Measurements from ENCODE around the gene VPS4A. TPM values are rescaled to one million over a fixed set of nuclear protein-coding genes. Genes with fewer than 3 reads are reported as not detected.

The VPS4A gene
- total RNA-seq, 2 experiments from 2014 or later, result 31.4 to 33.7 TPM

DNA sequence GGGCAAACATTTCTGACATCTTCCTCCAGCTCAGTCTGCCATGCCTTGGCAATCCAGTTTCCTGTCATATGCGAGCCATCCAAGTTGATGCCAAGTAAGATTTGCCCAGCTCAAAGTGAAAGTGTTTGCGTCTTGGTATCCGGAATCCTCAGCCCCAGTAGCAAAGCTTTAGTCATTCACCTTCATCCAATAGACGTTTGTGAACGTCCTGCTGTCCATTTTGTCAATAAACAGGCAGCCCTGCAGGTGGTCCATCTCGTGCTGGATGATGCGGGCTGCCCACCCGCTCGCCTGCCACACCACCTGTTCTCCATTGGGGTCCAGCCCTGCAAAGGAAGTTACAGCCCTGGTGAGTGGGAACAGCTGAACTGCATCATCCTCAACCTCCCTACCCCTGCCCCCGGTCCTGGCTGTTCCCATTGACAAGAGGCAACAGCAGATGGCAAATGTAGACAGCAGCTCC lies 17.7 kb downstream of the VPS4A start:
- H3K36me3 Mint-ChIP-seq (ENCODE audit: low read depth), result peaks cover 64% of the 10 kb centered on the region
- no peak for DNase-seq

DNA sequence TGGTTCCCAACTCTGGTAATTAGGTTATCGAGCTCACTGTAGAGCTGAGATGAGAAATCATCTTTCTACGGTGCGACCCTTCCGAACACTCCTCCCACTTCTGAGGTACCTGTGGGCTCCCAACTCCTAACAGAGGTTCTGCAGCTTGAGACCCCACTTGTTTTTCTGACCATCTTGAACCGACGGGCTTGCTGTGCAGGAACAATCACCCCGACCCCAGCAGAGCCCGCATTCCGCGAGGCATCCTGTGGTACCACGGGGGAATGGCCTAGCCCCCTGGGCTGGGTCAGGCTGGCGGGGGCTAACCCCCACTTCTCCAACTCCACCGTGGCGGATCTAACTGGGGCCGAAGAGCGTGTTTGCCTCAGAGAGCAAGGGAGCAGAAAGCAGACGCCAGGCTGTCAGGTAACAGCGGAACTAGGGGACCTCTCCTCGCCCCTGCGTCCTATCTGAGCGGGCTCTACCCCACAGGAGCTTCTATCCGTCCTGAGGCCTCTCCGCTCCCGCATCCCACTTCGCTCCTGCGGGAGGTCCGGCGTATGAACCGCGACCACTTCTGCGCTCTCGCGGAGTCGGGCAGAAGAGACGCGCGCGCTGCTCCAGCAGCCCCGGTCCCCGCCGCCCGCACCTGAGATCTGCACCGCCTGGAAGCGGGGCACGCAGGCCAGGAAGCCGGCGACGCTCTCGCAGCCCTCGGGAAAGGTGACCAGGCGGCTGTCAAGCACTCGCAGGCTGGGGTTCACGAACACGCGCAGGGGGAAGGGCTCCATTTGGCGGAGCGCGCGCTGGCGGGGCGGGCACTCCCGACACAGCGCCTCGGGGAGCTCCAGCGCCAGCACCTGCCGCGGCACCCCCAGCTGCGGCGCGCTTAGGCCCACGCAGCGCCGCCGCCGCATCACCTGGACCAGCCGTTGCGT lies 18.5 kb downstream of the VPS4A start:
- ATAC-seq, result peak; percentile 57
- Mint-ChIP-seq H3K4me3 (peak overlapping the region; percentile 82), H3K36me3 (ENCODE audit: low read depth) (peaks cover 66% of the 10 kb centered on the region), H3K9me3 (ENCODE audit: insufficient read depth) (no peaks in the 10 kb centered on the region), H3K27me3 (ENCODE audit: low read depth) (no peaks in the 10 kb centered on the region), H3K27ac (peak overlapping the region; percentile 68), H3K4me1 (ENCODE audit: low read depth) (peaks cover 38% of the 10 kb centered on the region)
- DNase-seq, result peak; percentile 62
- ChIA-PET CTCF (interaction anchor here (1.3 to 3.3 kb wide), 7 partner anchors 11 to 180 kb away, joined by 3 to 11 read pairs (median 5); partner anchors contain the start of gene VPS4A), POLR2A (interaction anchor here (0.6 to 2.4 kb wide), 6 partner anchors 9 to 17 kb away, joined by 3 to 8 read pairs (median 3); partner anchors contain the start of genes COG8 and NIP7)

More for the DNA sequence above, 17.7 kb downstream of the VPS4A start:
- H3K4me1 Mint-ChIP-seq (ENCODE audit: low read depth), result peaks cover 38% of the 10 kb centered on the region
- peak overlapping the region; percentile 82 for H3K4me3 Mint-ChIP-seq
- H3K27me3 Mint-ChIP-seq (ENCODE audit: low read depth), result no peaks in the 10 kb centered on the region
- ATAC-seq, result no peak
- no peaks in the 10 kb centered on the region for H3K9me3 Mint-ChIP-seq (ENCODE audit: insufficient read depth)
- CTCF ChIA-PET, result interaction anchor here (0.6 to 3.3 kb wide), 6 partner anchors 11 to 179 kb away, joined by 3 to 11 read pairs (median 4); partner anchors contain the start of gene VPS4A
- peak overlapping the region; percentile 60 for H3K27ac Mint-ChIP-seq
- POLR2A ChIA-PET, result interaction anchor here (0.5 to 2.4 kb wide), 4 partner anchors 10 to 160 kb away, joined by 3 to 8 read pairs (median 4); partner anchors contain the start of genes COG8 and NIP7

DNA sequence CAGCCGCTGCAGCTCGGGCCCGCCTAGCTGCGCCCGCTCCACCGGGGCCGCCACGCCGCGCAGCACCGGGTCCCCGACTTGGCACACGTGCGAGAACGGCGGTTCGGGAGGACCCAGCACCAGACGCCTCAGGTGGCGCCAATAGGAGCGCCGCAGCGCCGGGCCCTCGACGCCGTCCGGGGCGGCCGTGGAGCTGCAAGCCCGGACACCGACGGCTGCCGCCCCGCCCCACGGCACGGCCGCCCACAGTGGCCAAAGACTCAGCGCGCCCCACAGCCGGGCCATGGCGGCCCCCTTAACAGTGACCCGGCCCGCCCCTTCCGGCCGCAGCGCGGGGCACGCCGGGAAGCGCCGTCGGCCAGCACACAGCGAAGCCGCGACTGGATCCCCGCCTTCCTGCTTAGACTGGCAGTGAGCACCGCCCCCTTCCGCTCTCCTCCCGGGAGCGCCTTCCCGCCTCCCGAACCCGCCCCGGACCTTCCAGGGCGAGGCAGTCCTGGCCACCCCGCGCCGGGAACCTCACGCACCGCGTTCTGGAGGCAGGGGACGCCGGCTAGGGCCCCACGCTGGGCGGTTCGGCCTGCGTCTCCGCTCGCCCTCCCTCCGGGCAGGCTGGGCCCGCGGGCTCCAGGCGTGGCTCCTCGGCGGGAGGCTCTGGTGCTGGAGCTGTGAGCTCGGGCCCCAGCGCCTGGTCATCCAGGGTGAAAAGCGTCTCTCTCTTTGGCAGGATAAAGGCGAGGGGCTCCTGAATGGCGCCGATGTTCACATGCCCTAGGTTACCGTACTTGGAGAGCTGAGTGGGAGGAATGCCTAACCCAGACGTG lies 19.3 kb downstream of the VPS4A start, which contains the start of gene PDF:
Gene PDF (minus strand): TSS at position 303 of the 824 bp plus-strand sequence. CDS start 18 bp downstream, at position 285.
- no peaks in the 10 kb centered on the region for H3K9me3 Mint-ChIP-seq (ENCODE audit: insufficient read depth)
- peak within 1 kb of the TSS; percentile 84 for H3K4me3 Mint-ChIP-seq
- ATAC-seq (peak; percentile 95), DNase-seq (peak; percentile 88)
- CTCF ChIA-PET, result interaction anchor here (0.9 to 2.2 kb wide), 6 partner anchors 10 to 180 kb away, joined by 3 to 8 read pairs (median 4); partner anchors contain the start of gene VPS4A
- no peaks in the 10 kb centered on the region for H3K27me3 Mint-ChIP-seq (ENCODE audit: low read depth)
- H3K27ac Mint-ChIP-seq, result peak within 1 kb of the TSS; percentile 85
- peaks cover 68% of the 10 kb centered on the region for H3K36me3 Mint-ChIP-seq (ENCODE audit: low read depth)
- POLR2A ChIA-PET, result interaction anchor here (1.0 to 2.4 kb wide), 5 partner anchors 8 to 16 kb away, joined by 3 to 8 read pairs (median 3); partner anchors contain the start of genes COG8 and NIP7
- H3K4me1 Mint-ChIP-seq (ENCODE audit: low read depth), result peaks cover 38% of the 10 kb centered on the region

DNA sequence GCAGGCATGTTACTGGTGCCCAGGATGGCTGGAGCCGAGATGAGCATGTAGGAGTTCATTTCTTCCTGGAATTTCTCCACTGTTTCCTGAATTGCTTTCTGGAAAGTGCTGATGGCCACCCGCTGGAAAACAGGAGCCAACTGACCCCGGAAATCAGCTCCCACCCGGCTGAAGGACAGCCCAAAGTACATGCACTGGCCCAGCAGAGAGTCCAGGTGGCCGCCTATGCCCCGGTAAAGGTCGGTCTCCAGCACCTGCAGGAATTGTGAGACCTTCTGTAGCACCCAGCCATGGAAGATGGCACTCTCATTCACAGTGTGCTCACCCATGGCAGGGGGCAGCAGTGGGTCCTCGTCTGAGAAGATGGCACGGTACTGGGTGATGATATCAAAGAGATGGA lies 23.5 kb downstream of the VPS4A start:
- POLR2A ChIA-PET, result no interaction called here
- Mint-ChIP-seq H3K4me3 (no peak overlapping the region), H3K27me3 (ENCODE audit: low read depth) (no peaks in the 10 kb centered on the region), H3K27ac (no peak overlapping the region), H3K4me1 (ENCODE audit: low read depth) (peaks cover 27% of the 10 kb centered on the region), H3K9me3 (ENCODE audit: insufficient read depth) (no peaks in the 10 kb centered on the region), H3K36me3 (ENCODE audit: low read depth) (peaks cover 61% of the 10 kb centered on the region)
- CTCF ChIA-PET, result no interaction called here
- DNase-seq, result no peak
- no peak for ATAC-seq

DNA sequence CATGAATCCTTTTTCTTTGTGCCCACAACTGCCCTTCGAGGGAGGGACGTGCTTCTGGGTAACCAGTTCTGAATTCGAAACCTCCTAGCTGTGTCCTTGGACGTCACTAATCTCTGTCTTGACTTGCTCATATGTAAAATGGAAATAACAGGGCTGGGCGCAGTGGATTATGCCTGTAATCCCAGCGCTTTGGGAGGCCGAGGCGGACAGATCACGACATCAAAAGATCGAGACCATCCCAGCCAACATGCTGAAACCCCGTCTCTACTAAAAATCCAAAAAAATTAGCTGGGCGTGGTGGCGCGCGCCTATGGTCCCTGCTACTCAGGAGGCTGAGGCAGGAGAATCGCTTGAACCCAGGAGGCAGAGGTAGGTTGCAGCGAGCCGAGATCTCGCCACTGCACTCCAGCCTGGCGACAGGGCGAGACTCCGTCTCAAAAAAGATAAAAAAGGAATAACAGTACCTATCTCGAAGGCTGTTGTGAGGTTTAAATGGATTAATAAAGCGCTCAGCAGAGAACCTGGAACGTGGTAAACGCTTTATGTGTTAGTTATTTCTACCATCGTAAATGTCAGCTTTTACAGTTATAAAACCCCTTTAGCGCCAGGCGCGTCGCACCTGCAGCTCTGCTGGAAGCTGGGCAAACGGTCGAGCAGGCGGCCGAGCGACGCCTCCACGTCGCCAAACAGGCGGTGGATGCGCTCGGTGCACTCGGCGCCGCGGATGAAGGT lies 27.6 kb downstream of the VPS4A start:
- Mint-ChIP-seq H3K27ac (peak overlapping the region; percentile 98), H3K9me3 (ENCODE audit: insufficient read depth) (no peaks in the 10 kb centered on the region), H3K27me3 (ENCODE audit: low read depth) (no peaks in the 10 kb centered on the region), H3K4me3 (peak overlapping the region; percentile 98), H3K4me1 (ENCODE audit: low read depth) (peaks cover 41% of the 10 kb centered on the region), H3K36me3 (ENCODE audit: low read depth) (peaks cover 71% of the 10 kb centered on the region)
- ChIA-PET CTCF (interaction anchor here (1.0 to 1.6 kb wide), 4 partner anchors 8 to 416 kb away, joined by 3 to 4 read pairs (median 3); partner anchors contain the start of gene NOB1), POLR2A (interaction anchor here (1.3 to 1.4 kb wide), 4 partner anchors 9 to 226 kb away, joined by 3 to 8 read pairs (median 6); partner anchors contain the start of gene PDF)
- ATAC-seq (peak; percentile 1), DNase-seq (no peak)

DNA sequence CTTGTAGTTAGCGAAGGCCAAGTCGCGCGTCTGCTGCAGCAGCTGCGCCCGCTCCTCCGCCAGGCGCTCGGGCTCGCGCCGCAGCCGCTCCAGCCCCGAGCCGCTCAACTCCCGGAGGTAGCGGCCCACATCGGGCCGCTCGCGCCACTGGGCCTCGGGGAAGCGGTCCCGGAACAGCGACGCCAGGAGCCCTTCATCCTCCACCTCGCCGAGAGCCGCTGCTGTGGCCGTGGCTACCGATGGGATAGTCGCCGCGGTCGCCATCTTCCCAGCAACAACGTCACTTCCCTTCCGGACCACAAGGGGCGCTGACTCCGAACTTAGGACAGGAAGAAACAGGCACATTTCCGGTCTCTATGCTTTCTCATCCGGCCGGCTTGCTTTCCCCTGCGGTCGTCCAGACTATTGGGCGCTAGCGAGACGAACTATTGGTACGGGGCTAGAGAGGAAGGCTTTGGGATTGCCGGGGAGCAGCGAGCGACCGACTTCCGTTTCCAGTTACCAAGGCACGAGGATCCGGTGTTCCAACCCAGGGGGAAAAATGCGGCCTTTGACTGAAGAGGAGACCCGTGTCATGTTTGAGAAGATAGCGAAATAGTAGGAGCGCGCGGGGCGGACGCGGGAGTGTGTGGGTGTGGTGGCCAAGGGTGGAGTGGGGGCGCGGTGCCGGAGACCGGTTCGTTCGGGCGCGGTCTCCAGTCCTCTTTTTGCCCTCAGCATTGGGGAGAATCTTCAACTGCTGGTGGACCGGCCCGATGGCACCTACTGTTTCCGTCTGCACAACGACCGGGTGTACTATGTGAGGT lies 28.3 kb downstream of the VPS4A start, which contains the start of the genes COG8 and NIP7:
Gene COG8 (minus strand): TSS at position 276 of the 806 bp plus-strand sequence. CDS start 12 bp downstream, at position 264.
Gene NIP7 (plus strand): TSS at position 484 of the 806 bp plus-strand sequence. CDS start 58 bp downstream, at position 542.
- H3K36me3 Mint-ChIP-seq (ENCODE audit: low read depth), result peaks cover 68% of the 10 kb centered on the region
- no peaks in the 10 kb centered on the region for H3K27me3 Mint-ChIP-seq (ENCODE audit: low read depth)
- peak; percentile 88 for ATAC-seq
- peak within 1 kb of the TSS; percentile 98 for H3K4me3 Mint-ChIP-seq
- H3K4me1 Mint-ChIP-seq (ENCODE audit: low read depth), result peaks cover 41% of the 10 kb centered on the region
- H3K9me3 Mint-ChIP-seq (ENCODE audit: insufficient read depth), result no peaks in the 10 kb centered on the region
- ChIA-PET CTCF (interaction anchor here (0.7 to 1.6 kb wide), 10 partner anchors 7 to 415 kb away, joined by 3 to 5 read pairs (median 3); partner anchors contain the start of genes NOB1 and PDF), POLR2A (interaction anchor here (0.6 to 1.4 kb wide), 10 partner anchors 9 to 1744 kb away, joined by 3 to 8 read pairs (median 4); partner anchors contain the start of genes PDF, TMED6 and WWP2)
- peak; percentile 95 for DNase-seq
- peak within 1 kb of the TSS; percentile 98 for H3K27ac Mint-ChIP-seq

DNA sequence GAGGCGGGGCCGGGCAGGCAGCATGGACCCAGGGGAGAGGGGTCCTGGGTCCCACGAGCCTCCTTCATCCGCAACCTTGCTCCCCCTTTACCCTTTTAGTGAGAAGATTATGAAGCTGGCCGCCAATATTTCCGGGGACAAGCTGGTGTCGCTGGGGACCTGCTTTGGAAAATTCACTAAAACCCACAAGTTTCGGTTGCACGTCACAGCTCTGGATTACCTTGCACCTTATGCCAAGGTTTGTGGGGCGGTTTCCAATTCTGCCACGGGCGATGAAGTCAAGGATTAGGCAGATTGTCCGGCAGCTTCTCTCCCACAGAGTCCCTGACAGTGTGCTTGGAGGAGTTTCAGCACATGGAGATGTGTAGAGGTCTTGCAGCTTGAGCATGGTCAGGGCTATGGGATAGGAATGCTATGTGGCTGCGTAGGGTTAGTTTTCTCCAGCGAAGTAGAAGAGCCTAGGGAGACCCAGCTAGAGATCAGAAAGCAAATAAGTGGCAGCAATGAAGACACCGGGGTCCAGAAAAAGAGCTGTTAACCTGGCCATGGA lies 29.0 kb downstream of the VPS4A start:
- DNase-seq (no peak), ATAC-seq (peak; percentile 2)
- H3K36me3 Mint-ChIP-seq (ENCODE audit: low read depth), result peaks cover 62% of the 10 kb centered on the region

DNA sequence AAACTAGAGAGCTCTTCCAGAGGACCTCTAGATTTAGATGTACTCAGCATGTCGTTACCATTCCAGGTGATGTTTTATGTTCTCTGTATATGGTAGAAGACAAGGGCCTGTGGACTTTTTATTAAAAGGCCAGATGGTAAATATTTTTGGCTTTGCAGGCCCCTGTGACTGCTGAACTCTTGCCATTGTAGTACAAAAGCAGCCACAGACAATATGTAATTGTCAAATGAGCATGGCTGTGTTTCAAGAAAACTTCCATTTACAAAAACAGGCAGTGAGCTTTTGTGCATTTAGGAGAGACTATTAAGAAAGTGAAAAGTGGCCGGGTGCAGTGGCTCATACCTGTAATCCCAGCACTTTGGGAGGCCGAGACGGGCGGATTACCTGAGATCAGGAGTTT lies 33.0 kb downstream of the VPS4A start:
- Mint-ChIP-seq H3K27ac (no peak overlapping the region), H3K36me3 (ENCODE audit: low read depth) (peaks cover 45% of the 10 kb centered on the region), H3K4me3 (no peak overlapping the region), H3K9me3 (ENCODE audit: insufficient read depth) (no peaks in the 10 kb centered on the region), H3K4me1 (ENCODE audit: low read depth) (peaks cover 20% of the 10 kb centered on the region), H3K27me3 (ENCODE audit: low read depth) (no peaks in the 10 kb centered on the region)
- ChIA-PET POLR2A (no interaction called here), CTCF (interaction anchor here (0.7 kb wide), 1 partner anchor 36 kb away, joined by 3 read pairs; no protein-coding TSS in a partner anchor)
- ATAC-seq, result no peak
- no peak for DNase-seq

More for the DNA sequence above, 29.0 kb downstream of the VPS4A start:
- CTCF ChIA-PET, result interaction anchor here (0.7 to 1.7 kb wide), 9 partner anchors 10 to 201 kb away, joined by 3 to 5 read pairs (median 3); partner anchors contain the start of gene PDF
- H3K27me3 Mint-ChIP-seq (ENCODE audit: low read depth), result no peaks in the 10 kb centered on the region
- H3K4me1 Mint-ChIP-seq (ENCODE audit: low read depth), result peaks cover 41% of the 10 kb centered on the region
- peak overlapping the region; percentile 98 for H3K4me3 Mint-ChIP-seq
- POLR2A ChIA-PET, result interaction anchor here (0.6 to 1.3 kb wide), 8 partner anchors 10 to 1745 kb away, joined by 3 to 7 read pairs (median 4); partner anchors contain the start of genes PDF, TMED6 and WWP2
- H3K27ac Mint-ChIP-seq, result peak overlapping the region; percentile 98
- no peaks in the 10 kb centered on the region for H3K9me3 Mint-ChIP-seq (ENCODE audit: insufficient read depth)

DNA sequence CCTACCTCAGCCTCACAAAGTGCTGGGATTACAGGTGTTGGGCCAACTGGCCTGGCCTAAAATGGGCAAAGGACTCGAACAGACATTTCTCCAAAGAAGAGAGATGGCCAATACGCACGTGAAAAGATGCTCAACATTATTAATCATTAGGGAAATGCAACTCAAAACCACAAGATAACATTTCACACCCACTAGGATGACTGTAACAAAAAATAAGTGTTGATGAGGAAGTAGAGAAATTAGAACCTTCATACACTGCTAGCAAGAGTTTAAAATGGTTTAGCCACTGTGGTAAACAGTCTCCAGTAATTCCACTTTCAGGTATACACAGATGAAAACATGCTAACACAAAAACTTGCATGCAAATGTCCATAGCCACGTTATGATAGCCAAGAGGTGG lies 34.8 kb downstream of the VPS4A start:
- H3K27ac Mint-ChIP-seq, result peak overlapping the region; percentile 57
- H3K9me3 Mint-ChIP-seq (ENCODE audit: insufficient read depth), result no peaks in the 10 kb centered on the region
- ChIA-PET POLR2A (no interaction called here), CTCF (no interaction called here)
- ATAC-seq (no peak), DNase-seq (no peak)
- peaks cover 12% of the 10 kb centered on the region for H3K4me1 Mint-ChIP-seq (ENCODE audit: low read depth)
- H3K36me3 Mint-ChIP-seq (ENCODE audit: low read depth), result peaks cover 36% of the 10 kb centered on the region
- no peak overlapping the region for H3K4me3 Mint-ChIP-seq
- no peaks in the 10 kb centered on the region for H3K27me3 Mint-ChIP-seq (ENCODE audit: low read depth)
